Effector memory CD4-positive, alpha-beta T cell (primary cell): ENCODE results near the gene ANKRD2.
"Not testable (repeated sequence)": the region's sequence is repeated elsewhere in the genome, so short reads cannot be mapped to it uniquely, and the experiment has no call there.

Source experiments
- DNase-seq, 3 donors: peaks; one replicate each; pipeline ENCODE4 v3.0.0-alpha.2; 2020
- H3K27ac ChIP-seq: 2 replicates; pipeline ENCODE4 v1.7.0; 2013; ENCODE audit warnings: mild to moderate bottlenecking, low read length, moderate library complexity; ENCODE audit not compliant: insufficient read depth, poor library complexity, severe bottlenecking
- H3K27me3 ChIP-seq: replicated peaks from 2 replicates; pipeline ENCODE4 v1.7.0; 2013; ENCODE audit warnings: mild to moderate bottlenecking, low read length; ENCODE audit not compliant: insufficient read depth, control insufficient read depth, poor library complexity, severe bottlenecking
- H3K36me3 ChIP-seq: 2 replicates; pipeline ENCODE4 v1.7.0; 2013; ENCODE audit warnings: mild to moderate bottlenecking, low read length, moderate library complexity; ENCODE audit not compliant: control insufficient read depth, insufficient read depth
- H3K4me1 ChIP-seq: 2 replicates; pipeline ENCODE4 v1.7.0; 2013; ENCODE audit warnings: low read length, mild to moderate bottlenecking; ENCODE audit not compliant: control insufficient read depth, insufficient read depth, poor library complexity, severe bottlenecking
- H3K4me3 ChIP-seq: 2 replicates; pipeline ENCODE4 v1.7.0; 2013; ENCODE audit warnings: low read length, low read depth, mild to moderate bottlenecking; ENCODE audit not compliant: insufficient read depth, poor library complexity, severe bottlenecking
- H3K9me3 ChIP-seq: 2 replicates; pipeline ENCODE4 v1.7.0; 2013; ENCODE audit warnings: mild to moderate bottlenecking, low read length, moderate library complexity; ENCODE audit not compliant: control insufficient read depth

ANKRD2 gene

DNA sequence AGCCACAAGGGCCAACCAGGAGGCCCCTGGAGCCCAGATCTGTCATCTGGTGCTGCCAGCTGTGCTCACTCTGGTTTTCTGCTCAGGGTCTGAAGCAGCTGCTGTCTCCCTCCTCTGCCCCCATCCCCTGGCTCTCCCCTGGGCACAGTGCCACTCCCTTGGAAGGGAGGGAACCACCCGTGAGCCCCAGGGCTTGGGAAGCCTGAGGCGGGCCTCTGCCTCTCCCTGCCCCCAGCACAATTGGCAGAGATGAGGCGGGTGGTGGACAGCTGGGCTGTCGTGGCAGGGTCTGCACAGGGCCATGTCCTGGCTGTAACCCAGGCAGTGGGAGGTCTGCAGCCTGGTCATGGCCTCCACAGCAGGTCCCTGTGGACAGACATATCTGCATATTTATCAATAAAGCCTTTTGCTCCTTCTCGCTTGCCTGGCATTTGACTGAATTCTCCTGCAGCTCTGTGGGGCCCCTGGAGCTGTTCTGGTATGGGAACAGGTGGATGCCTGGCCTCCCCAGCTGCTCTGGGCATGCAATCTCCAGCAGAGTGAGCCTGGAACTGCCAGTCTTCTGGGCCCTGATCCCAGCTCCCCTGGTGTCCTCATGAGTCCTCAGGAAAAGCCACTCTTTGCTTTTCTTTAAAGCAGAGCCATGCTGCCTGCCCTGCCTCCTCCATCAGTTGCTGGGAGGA, 1.6 kb upstream of the ANKRD2 start:
- H3K4me3 ChIP-seq = no peak overlapping the region
- DNase-seq = no peak
- H3K27me3 ChIP-seq = no peaks in the 10 kb centered on the region
- H3K4me1 ChIP-seq = no peaks in the 10 kb centered on the region
- no peak overlapping the region for H3K27ac ChIP-seq
- no peaks in the 10 kb centered on the region for H3K36me3 ChIP-seq
- H3K9me3 ChIP-seq = no peaks in the 10 kb centered on the region

DNA sequence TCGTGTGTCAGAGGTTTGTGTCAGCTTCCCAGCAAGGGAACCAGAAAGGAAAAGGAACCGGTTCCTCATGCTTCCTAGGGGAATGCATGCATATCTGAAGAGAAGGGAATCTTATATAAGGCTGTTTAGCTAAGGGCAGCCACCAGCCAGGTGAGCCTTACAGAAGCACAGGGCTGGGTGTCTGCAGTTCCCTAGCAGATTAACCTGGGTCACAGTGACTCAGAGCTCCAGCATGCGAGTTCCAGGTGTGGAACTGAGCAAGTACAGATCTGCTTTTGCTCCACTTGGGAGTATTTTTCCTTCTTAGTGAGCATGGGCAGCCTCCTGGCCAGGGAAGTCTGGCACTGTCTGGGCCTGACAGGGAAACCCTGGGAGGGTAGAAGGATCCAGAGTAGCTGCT, 957 bp upstream of the ANKRD2 start:
- no peak overlapping the region for H3K4me3 ChIP-seq
- no peaks in the 10 kb centered on the region for H3K27me3 ChIP-seq
- H3K4me1 ChIP-seq = no peaks in the 10 kb centered on the region
- no peaks in the 10 kb centered on the region for H3K36me3 ChIP-seq
- no peak overlapping the region for H3K27ac ChIP-seq
- no peaks in the 10 kb centered on the region for H3K9me3 ChIP-seq
- DNase-seq = no peak

DNA sequence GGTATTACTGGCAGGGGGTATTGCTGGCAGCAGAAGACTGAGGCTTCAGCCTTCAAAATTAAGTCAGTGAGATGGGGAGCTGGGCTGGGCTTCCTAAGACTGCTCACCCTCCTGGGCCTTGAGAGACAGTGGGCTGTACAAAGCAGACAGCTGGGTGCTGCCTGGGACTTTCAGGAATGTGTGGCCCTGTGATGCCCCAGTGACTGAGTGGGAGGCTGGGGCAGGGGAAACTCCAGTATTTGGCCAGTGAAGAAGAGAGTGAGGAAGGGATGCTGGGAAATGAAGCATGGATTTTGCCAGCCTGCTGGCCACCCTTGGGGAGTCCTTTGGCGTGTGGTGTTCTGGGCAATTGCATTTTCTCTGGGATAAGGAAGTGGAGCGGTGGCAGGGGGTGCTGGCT, 442 bp downstream of the ANKRD2 start:
- Histone ChIP-seq H3K9me3 (no peaks in the 10 kb centered on the region), H3K36me3 (no peaks in the 10 kb centered on the region), H3K27ac (no peak overlapping the region), H3K4me1 (no peaks in the 10 kb centered on the region), H3K27me3 (no peaks in the 10 kb centered on the region), H3K4me3 (no peak overlapping the region)
- DNase-seq = no peak

DNA sequence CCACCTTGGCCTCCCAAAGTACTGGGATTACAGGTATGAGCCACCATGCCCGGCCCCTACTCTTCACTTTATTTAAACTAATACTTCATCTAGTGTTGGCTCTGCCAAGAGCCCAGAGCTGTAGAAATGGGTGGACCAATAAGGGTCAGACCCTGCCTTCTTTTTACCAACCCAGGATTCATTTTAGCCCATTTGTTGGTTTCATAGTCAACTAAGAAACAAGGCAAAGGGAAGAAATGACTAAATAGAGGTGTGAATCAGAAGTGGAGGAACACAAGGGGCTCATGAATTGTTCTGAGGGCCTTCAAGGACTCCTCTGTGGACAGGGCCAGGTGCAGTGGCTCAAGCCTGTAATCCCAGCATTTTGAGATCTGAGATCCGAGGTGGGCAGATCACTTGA, 1.1 kb downstream of the ANKRD2 start:
- no peaks in the 10 kb centered on the region for H3K4me1 ChIP-seq
- no peak overlapping the region for H3K4me3 ChIP-seq
- no peak for DNase-seq
- no peak overlapping the region for H3K27ac ChIP-seq
- no peaks in the 10 kb centered on the region for H3K9me3 ChIP-seq
- no peaks in the 10 kb centered on the region for H3K36me3 ChIP-seq
- no peaks in the 10 kb centered on the region for H3K27me3 ChIP-seq

DNA sequence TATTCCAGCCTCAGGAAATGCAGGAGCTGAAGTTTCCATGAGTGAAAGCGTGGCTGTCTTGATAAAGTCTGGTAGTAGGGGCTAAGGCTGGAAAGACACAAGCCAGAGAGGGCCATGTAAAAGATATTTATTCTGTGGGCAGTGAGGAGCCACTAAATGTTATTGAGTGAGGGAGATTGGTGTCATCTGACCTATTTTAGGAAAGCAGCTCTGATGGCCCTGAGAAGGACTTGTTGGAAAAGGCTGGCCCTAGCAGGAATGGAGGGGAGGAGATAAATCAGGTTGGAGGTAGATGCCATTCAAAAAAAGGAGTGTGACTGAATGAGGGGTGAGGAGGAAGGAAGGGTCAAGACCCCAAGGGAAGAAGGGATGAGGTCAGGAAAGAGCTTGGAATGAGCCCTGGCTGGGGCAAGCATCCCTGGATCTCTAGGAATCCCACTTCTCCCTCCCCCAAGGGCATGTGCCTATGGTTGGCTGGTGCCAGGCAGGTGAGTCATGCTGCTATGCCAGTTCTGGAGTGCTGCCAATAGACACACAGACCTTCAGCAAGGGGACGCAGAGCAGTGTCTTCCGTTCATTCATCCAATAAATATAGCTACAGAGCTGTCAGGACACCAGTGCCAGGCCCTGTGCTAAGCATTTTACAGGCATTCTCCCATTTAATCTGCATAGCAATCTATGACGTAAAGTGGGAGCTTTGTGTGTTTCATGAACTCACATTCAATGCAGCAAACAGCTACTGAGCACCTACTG, 2.0 kb downstream of the ANKRD2 start:
- Histone ChIP-seq H3K27me3 (no peaks in the 10 kb centered on the region), H3K4me1 (no peaks in the 10 kb centered on the region), H3K4me3 (no peak overlapping the region)

DNA sequence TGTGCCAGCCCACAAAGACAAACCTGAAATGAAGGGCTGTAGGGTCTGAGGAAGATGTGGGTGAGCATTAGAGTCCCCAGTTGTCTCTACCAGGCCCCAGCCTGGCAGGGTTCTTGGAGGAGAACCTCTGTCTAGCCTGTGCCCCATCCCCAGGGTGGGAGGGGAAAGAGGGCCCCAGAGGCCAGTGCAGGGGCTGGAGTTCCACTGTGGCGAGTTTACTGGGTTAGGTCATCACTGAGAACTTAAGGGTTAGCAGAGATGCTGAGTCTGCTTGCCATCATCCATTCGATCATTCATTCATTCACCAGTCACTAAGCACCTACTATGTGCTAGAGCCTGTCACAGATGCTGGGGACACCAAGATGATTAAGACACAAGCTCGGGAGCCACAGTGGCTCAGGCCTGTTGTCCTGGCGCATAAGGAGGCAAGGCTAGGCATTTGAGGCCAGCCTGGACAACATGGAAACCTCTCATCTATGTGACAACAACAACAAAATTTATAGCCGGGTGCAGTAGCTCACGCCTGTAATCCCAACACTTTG, 2.6 kb downstream of the ANKRD2 start:
- Histone ChIP-seq H3K9me3 (no peaks in the 10 kb centered on the region), H3K36me3 (no peaks in the 10 kb centered on the region), H3K27me3 (no peaks in the 10 kb centered on the region), H3K27ac (no peak overlapping the region), H3K4me1 (no peaks in the 10 kb centered on the region), H3K4me3 (no peak overlapping the region)
- DNase-seq = no peak

More for the DNA sequence above, 2.0 kb downstream of the ANKRD2 start:
- Histone ChIP-seq H3K9me3 (no peaks in the 10 kb centered on the region), H3K27ac (no peak overlapping the region), H3K36me3 (no peaks in the 10 kb centered on the region)
- DNase-seq = no peak

DNA sequence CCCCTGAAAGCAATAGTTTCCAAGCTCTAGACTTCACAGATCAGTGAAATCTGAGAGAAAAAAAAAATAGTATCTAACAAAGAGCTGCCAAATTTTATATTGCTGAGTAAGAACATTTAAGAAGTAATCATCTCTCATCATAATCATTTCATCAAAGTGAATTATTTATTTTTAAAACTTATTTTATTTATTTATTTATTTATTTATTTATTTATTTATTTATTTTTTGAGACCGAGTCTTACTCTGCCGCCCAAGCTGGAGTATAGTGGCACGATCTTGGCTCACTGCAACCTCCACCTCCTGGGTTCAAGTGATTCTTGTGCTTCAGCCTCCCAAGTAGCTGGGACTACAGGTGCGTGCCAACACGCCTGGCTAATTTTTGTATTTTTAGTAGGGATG, 3.9 kb downstream of the ANKRD2 start:
- not testable (repeated sequence) for H3K4me1 ChIP-seq, DNase-seq, H3K4me3 ChIP-seq, H3K27ac ChIP-seq, H3K27me3 ChIP-seq, H3K36me3 ChIP-seq, H3K9me3 ChIP-seq

DNA sequence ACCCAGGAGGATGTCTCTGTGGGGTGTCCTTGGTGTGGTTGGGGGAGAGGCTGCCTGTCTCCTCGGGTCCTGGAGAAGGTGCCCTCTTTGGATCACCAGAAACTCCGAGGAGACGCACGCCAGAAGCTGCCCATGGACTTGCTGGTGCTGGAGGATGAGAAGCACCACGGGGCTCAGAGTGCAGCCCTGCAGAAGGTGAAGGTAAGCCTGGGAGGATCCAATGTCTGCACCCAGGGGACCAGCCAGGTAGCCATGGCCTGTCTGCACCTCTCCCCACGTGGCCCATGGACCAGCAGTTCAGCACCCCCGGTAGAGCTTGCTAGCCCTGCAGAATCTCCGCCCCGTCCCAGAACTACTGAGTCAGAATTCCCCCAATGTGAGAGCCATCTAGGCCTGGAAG, 5.1 kb downstream of the ANKRD2 start:
- Histone ChIP-seq H3K27ac (no peak overlapping the region), H3K4me3 (no peak overlapping the region), H3K27me3 (no peaks in the 10 kb centered on the region), H3K4me1 (no peaks in the 10 kb centered on the region), H3K36me3 (no peaks in the 10 kb centered on the region), H3K9me3 (no peaks in the 10 kb centered on the region)
- no peak for DNase-seq

DNA sequence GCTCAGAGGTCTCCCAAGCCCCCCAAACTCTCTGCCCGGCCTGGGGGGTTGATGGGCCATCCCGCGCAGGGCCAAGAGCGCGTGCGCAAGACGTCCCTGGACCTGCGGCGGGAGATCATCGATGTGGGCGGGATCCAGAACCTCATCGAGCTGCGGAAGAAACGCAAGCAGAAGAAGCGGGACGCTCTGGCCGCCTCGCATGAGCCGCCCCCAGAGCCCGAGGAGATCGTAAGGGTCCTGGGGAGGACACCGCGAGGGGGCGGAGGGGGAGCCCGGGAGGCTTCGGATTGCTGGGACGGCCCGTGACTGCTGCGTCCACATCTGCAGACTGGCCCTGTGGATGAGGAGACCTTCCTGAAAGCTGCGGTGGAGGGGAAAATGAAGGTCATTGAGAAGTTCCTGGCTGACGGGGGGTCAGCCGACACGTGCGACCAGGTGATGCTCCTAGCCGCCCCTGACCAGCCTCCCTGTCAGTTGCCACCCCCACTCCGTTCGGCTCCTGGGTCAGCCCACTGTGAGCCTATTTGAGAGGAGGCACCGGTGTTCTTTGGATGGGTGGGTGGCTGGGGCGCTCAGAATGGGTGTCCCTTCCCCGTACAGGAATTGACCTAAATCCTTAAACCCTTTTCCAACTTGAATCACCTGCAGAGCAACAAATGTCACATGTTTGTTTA, 5.7 kb downstream of the ANKRD2 start:
- no peak overlapping the region for H3K27ac ChIP-seq
- H3K4me3 ChIP-seq = no peak overlapping the region
- H3K36me3 ChIP-seq = no peaks in the 10 kb centered on the region
- no peak for DNase-seq
- H3K9me3 ChIP-seq = no peaks in the 10 kb centered on the region
- H3K27me3 ChIP-seq = no peaks in the 10 kb centered on the region
- H3K4me1 ChIP-seq = no peaks in the 10 kb centered on the region
